ENCODE data around the gene HSPBAP1. TPM values are rescaled to one million over a fixed set of nuclear protein-coding genes. Genes with fewer than 3 reads are reported as not detected.

Gene HSPBAP1
- total RNA-seq, 1 experiment from 2014 or later, result 9.8 TPM

GRCh38 chr3:122777563-122777962 lies 16.1 kb downstream of the HSPBAP1 start:
- Histone ChIP-seq H3K14ac (ENCODE audit: insufficient read depth, low read length) (no peak overlapping the region), H3K79me1 (ENCODE audit: insufficient read depth, low read depth, low read length, poor library complexity, severe bottlenecking) (no peaks in the 10 kb centered on the region), H3K9me3 (ENCODE audit: control insufficient read depth, low read depth, low read length) (no peaks in the 10 kb centered on the region), H3K23ac (ENCODE audit: insufficient read length, low read depth, low read length) (no peak overlapping the region), H2AFZ (ENCODE audit: low read length) (no peak overlapping the region), H3K27ac (ENCODE audit: insufficient read length, low read depth, low read length) (no peak overlapping the region), H3K4me2 (ENCODE audit: insufficient read depth, insufficient read length, low read length) (no peak overlapping the region), H4K8ac (replicated peaks; ENCODE audit: insufficient read length, low read depth, low read length) (no peak overlapping the region), H4K91ac (ENCODE audit: insufficient read length, low read depth, low read length) (no peak overlapping the region), H4K20me1 (ENCODE audit: control insufficient read depth, insufficient read depth, insufficient read length) (no peaks in the 10 kb centered on the region), H2AK5ac (ENCODE audit: insufficient read length, low read length) (no peak overlapping the region), H3K56ac (ENCODE audit: insufficient read length, low read depth, low read length) (no peak overlapping the region), H3K27me3 (ENCODE audit: insufficient read depth, low read length) (no peaks in the 10 kb centered on the region), H4K5ac (ENCODE audit: insufficient read length, low read depth, low read length) (no peak overlapping the region), H3K79me2 (ENCODE audit: insufficient read depth, low read length) (no peaks in the 10 kb centered on the region), H3K4me1 (ENCODE audit: insufficient read depth, low read length) (no peaks in the 10 kb centered on the region), H2BK15ac (ENCODE audit: low read depth, low read length) (no peak overlapping the region), H2BK12ac (ENCODE audit: insufficient read length, low read depth, low read length) (no peak overlapping the region), H3T11ph (ENCODE audit: low read length) (no peak overlapping the region), H3K18ac (ENCODE audit: insufficient read length, low read depth, low read length) (no peak overlapping the region), H3K4ac (ENCODE audit: low read depth, low read length) (no peak overlapping the region), H2BK5ac (ENCODE audit: insufficient read length, low read length) (no peak overlapping the region), H3K23me2 (ENCODE audit: insufficient read length, low read depth, low read length, poor library complexity, severe bottlenecking) (no peaks in the 10 kb centered on the region), H2BK20ac (ENCODE audit: low read depth, low read length, poor library complexity, severe bottlenecking) (no peak overlapping the region), H2BK120ac (ENCODE audit: low read depth, low read length, poor library complexity, severe bottlenecking) (no peak overlapping the region), H3K9ac (ENCODE audit: extremely low read depth, insufficient read length, low read length) (no peak overlapping the region)
- no peak overlapping the region for H3K4me3 Mint-ChIP-seq
- H3K27ac Mint-ChIP-seq, result 0 out of 7 replicates have a peak overlapping the region, but pooled peaks of 1 of the 3 experiments have one; percentile 40
- WGBS (ENCODE audit: extremely low coverage, insufficient read length, low lambda C conversion rate), result no CpG with 5 or more reads among the region's 3 CpGs
- H3K9me3 Mint-ChIP-seq, result peaks cover 7 to 8% of the 10 kb centered on the region in 2 experiments
- H3K36me3 Mint-ChIP-seq (ENCODE audit: insufficient read depth in 1 of 3, low read depth in 3 of 3), result peaks cover 10% of the 10 kb centered on the region in 3 experiments
- TF ChIP-seq CTCF (conservative IDR thresholded peaks at IDR 0.05), result no peak
- H3K4me1 Mint-ChIP-seq, result peaks cover 11 to 17% of the 10 kb centered on the region in 2 experiments
- DNase-seq, result no peak
- H3K27me3 Mint-ChIP-seq (ENCODE audit: low read depth), result no peaks in the 10 kb centered on the region

Data from H9 (cell line).